HepG2 (cell line): ENCODE results near the gene ATP10D. TPM values are rescaled to one million over a fixed set of nuclear protein-coding genes. Genes with fewer than 3 reads are reported as not detected.

Experiments
- ATAC-seq: fragments of 200-7000 bp; cut with Tn5 transposase; 3 replicates; pipeline ENCODE4 v1.9.1; 2020; ENCODE audit warnings: mild to moderate bottlenecking, moderate library complexity
- BruUV-seq: library from RNA; stranded (reverse); fragments of 400-500 nt; replicated peaks from 2 replicates; lab custom pipeline; 2021; lab: Mats Ljungman, UMichigan
- CTCF ChIA-PET: fragments of 300-600 bp; formaldehyde crosslinking; extraction: SDS; loops from one replicate; lab custom pipeline; 2021; ENCODE audit warnings: low total read pairs, inconsistent platforms, low intra/inter-chr PET ratio; lab: Yijun Ruan, JAX
- POLR2A ChIA-PET: fragments of 350-600 bp; sonication (Branson Sonifier 250); formaldehyde crosslinking; loops from one replicate; lab custom pipeline; 2020; ENCODE audit warnings: antibody characterized with exemption, inconsistent platforms; lab: Yijun Ruan, JAX
- DNase-seq: peaks from one replicate; pipeline ENCODE4 v3.0.0-alpha.2; 2015; ENCODE audit warnings: low spot score
- FAIRE-seq: peaks from 3 replicates; lab custom pipeline; 2011; peaks lifted over from hg19 to GRCh38; lab: Jason Lieb, UNC
- H2AFZ ChIP-seq: one replicate; pipeline ENCODE4 v1.6.1; 2011; ENCODE audit warnings: low read length, inconsistent platforms
- H3K27ac ChIP-seq: fragments of 300-600 bp; 3 replicates; pipeline ENCODE4 v1.8.0; 2011; ENCODE audit warnings: mixed run types, mild to moderate bottlenecking, mixed read lengths, low read length, inconsistent platforms; ENCODE audit not compliant: insufficient read depth; ENCODE audit errors: extremely low read length
- H3K27me3 ChIP-seq, 2 experiments: fragments of 200-600 bp in 1 of 2; 2 replicates in 1 of 2; 3 replicates in 1 of 2; pipeline versions ENCODE4 v1.6.0 to v1.8.0; 2011; ENCODE audit warnings: low read length in 2 of 2, mild to moderate bottlenecking in 2 of 2, moderate library complexity in 2 of 2, inconsistent platforms in 1 of 2; ENCODE audit not compliant: insufficient read depth in 2 of 2, control insufficient read depth in 1 of 2
- H3K36me3 ChIP-seq, 2 experiments: fragments of 200-600 bp in 1 of 2; replicated peaks in 1 of 2; 2 replicates in 1 of 2; 3 replicates in 1 of 2; pipeline versions ENCODE4 v1.5.1 to v1.8.0; 2011; ENCODE audit warnings: low read length in 2 of 2, inconsistent platforms in 1 of 2; ENCODE audit not compliant: insufficient read depth in 2 of 2, control insufficient read depth in 1 of 2
- H3K4me1 ChIP-seq: 2 replicates; pipeline ENCODE4 v1.5.1; 2012; ENCODE audit warnings: low read length, inconsistent platforms; ENCODE audit not compliant: insufficient read depth
- H3K4me2 ChIP-seq: 2 replicates; pipeline ENCODE4 v1.6.0; 2011; ENCODE audit warnings: low read depth, low read length, inconsistent platforms
- H3K4me3 ChIP-seq, 3 experiments: fragments of 200-600 bp in 1 of 3; sonication (generic), shearing (Covaris generic) in 1 of 3; replicated peaks in 1 of 3; 2 replicates each; pipeline ENCODE4 v1.5.1; 2011 to 2016; ENCODE audit warnings: low read length in 3 of 3, inconsistent platforms in 2 of 3, low read depth in 2 of 3, mild to moderate bottlenecking in 2 of 3, control low read depth in 1 of 3, mixed read lengths in 1 of 3; ENCODE audit not compliant: insufficient read depth in 1 of 3
- H3K79me2 ChIP-seq: one replicate; pipeline ENCODE4 v1.6.1; 2011; ENCODE audit warnings: low read length, inconsistent platforms; ENCODE audit not compliant: insufficient read depth
- H3K9ac ChIP-seq: 2 replicates; pipeline ENCODE4 v1.6.0; 2011; ENCODE audit warnings: mild to moderate bottlenecking, low read depth, low read length, inconsistent platforms; ENCODE audit not compliant: insufficient read depth
- H3K9me3 ChIP-seq: 2 replicates; pipeline ENCODE4 v1.5.1; 2012; ENCODE audit warnings: mild to moderate bottlenecking, low read length
- H4K20me1 ChIP-seq: 2 replicates; pipeline ENCODE4 v1.6.0; 2011; ENCODE audit warnings: inconsistent platforms, mild to moderate bottlenecking, low read length, moderate library complexity; ENCODE audit not compliant: insufficient read depth
- AHR ChIP-seq: IDR thresholded peaks from 2 replicates; pipeline ENCODE4 v1.6.1; 2018; ENCODE audit warnings: missing genetic modification reagents, missing compliant biosample characterization
- EZH2 ChIP-seq: conservative IDR thresholded peaks from 2 replicates; pipeline ENCODE4 v1.6.1; 2012; ENCODE audit warnings: mild to moderate bottlenecking, low read depth, low read length, moderate library complexity
- FLYWCH1 ChIP-seq: sonication (generic); formaldehyde crosslinking; IDR thresholded peaks from 2 replicates; pipeline ENCODE4 v1.8.1; 2023; ENCODE audit warnings: mild to moderate bottlenecking, missing genetic modification reagents
- MAFK ChIP-seq, 2 experiments: IDR thresholded peaks in 1 of 2; conservative IDR thresholded peaks in 1 of 2; 2 replicates each; pipeline ENCODE4 v1.6.1; 2011; ENCODE audit warnings: improper control_type of control experiment in 2 of 2, low read length in 2 of 2
- PLRG1 ChIP-seq: fragments of 450-650 bp; conservative IDR thresholded peaks from 2 replicates; pipeline ENCODE4 v1.6.1; 2016
- SIN3A ChIP-seq: IDR thresholded peaks from 2 replicates; pipeline ENCODE4 v1.6.1; 2011; ENCODE audit warnings: low read depth, mild to moderate bottlenecking, control low read depth, low read length, borderline replicate concordance
- SIX1 ChIP-seq: sonication (generic); formaldehyde crosslinking; IDR thresholded peaks from 2 replicates; pipeline ENCODE4 v1.4.0; 2020; ENCODE audit warnings: missing genetic modification reagents, borderline replicate concordance
- SMAD1 ChIP-seq: sonication (generic); formaldehyde crosslinking; IDR thresholded peaks from 2 replicates; pipeline ENCODE4 v1.4.0; 2020; ENCODE audit warnings: missing genetic modification reagents, low read depth, mild to moderate bottlenecking, borderline replicate concordance
- ZNF468 ChIP-seq: sonication (generic); formaldehyde crosslinking; IDR thresholded peaks from 2 replicates; pipeline ENCODE4 v1.8.0; 2022; ENCODE audit warnings: mild to moderate bottlenecking, moderate library complexity, missing genetic modification reagents
- ZNF672 ChIP-seq: sonication (generic); formaldehyde crosslinking; IDR thresholded peaks from 2 replicates; pipeline ENCODE4 v1.8.1; 2022; ENCODE audit warnings: missing genetic modification reagents
- ZNF749 ChIP-seq: sonication (generic); formaldehyde crosslinking; IDR thresholded peaks from 2 replicates; pipeline ENCODE4 v1.8.0; 2022; ENCODE audit warnings: mild to moderate bottlenecking, missing genetic modification reagents, moderate library complexity, borderline replicate concordance
- ZSCAN31 ChIP-seq: sonication (generic); formaldehyde crosslinking; IDR thresholded peaks from 2 replicates; pipeline ENCODE4 v1.5.0; 2020; ENCODE audit warnings: low read depth, mild to moderate bottlenecking, missing genetic modification reagents
- WGBS: methylation state at CpG from one replicate; pipeline ENCODE4 v1.1.6; 2017; ENCODE audit warnings: low lambda C conversion rate; 5-methylcytosine and 5-hydroxymethylcytosine counted together
- in situ Hi-C: cut with HindIII; loops from 2 replicates; pipeline ENCODE4 v1.10.0; 2017; ENCODE audit warnings: low pct_unique_long_range_greater_than_20kb; ENCODE audit not compliant: extremely low pct_ligation_motif_present
- intact Hi-C: fragments of 100-400 bp; cut with micrococcal nuclease; formaldehyde crosslinking; loops from one replicate; pipeline ENCODE4 v1.10.0; 2022; ENCODE audit not compliant: unreplicated experiment
- polyA plus RNA-seq, 8 experiments: library from polyadenylated mRNA; depleted of rRNA in 3 of 8; stranded (reverse) in 7 of 8; unstranded in 1 of 8; fragments of >200 nt; fragmentation: Illumina TruSeq in 4 of 8; extraction: Trizol in 4 of 8; gene quantifications; 2 replicates each; pipeline versions ENCODE4 v1.2.1 to v1.2.3, GENCODE V29; 2011 to 2016; ENCODE audit warnings: low read depth in 4 of 8, missing spikeins in 1 of 8, mixed read lengths in 1 of 8; ENCODE audit not compliant: insufficient read depth in 1 of 8
- total RNA-seq, 5 experiments: library from RNA; depleted of rRNA; stranded (reverse); fragments of >200 nt; fragmentation: Illumina TruSeq; extraction: Trizol; gene quantifications; 2 replicates each; pipeline ENCODE4 v1.2.3, GENCODE V29; 2016; ENCODE audit warnings: low read depth in 1 of 5
- TF ChIP-seq, protein P1 (sequence below): sonication (generic); formaldehyde crosslinking; IDR thresholded peaks from 2 replicates; pipeline ENCODE4 v1.4.0; 2020; ENCODE audit warnings: missing genetic modification reagents
- TF ChIP-seq, protein P2 (sequence below): sonication (generic); formaldehyde crosslinking; IDR thresholded peaks from 2 replicates; pipeline ENCODE4 v1.5.0; 2020; ENCODE audit warnings: missing genetic modification reagents
- TF ChIP-seq, protein P3 (sequence below): sonication (generic); formaldehyde crosslinking; IDR thresholded peaks from 2 replicates; pipeline ENCODE4 v1.4.0; 2020; ENCODE audit warnings: missing genetic modification reagents
- TF ChIP-seq, protein P4 (sequence below): IDR thresholded peaks from 2 replicates; pipeline ENCODE4 v1.6.1; 2016; ENCODE audit warnings: missing genetic modification reagents, missing compliant biosample characterization

Gene ATP10D
- total and polyA plus RNA-seq, 2 of the 13 experiments (the other 11 are each of a cell fraction or from before 2014, with no cell fraction given), result 2.2 to 9.8 TPM

GRCh38 chr4:47550899-47551548, 65.9 kb downstream of the ATP10D start:
- in situ Hi-C loops (no loop called here), intact Hi-C loops (no loop called here)
- Histone ChIP-seq H3K9ac (no peak overlapping the region), H3K79me2 (no peaks in the 10 kb centered on the region), H3K4me3 (no peak overlapping the region), H3K4me1 (no peaks in the 10 kb centered on the region), H2AFZ (no peak overlapping the region), H3K27me3 (no peaks in the 10 kb centered on the region), H3K27ac (no peak overlapping the region), H3K36me3 (no peaks in the 10 kb centered on the region), H3K9me3 (no peaks in the 10 kb centered on the region), H3K4me2 (no peak overlapping the region), H4K20me1 (no peaks in the 10 kb centered on the region)
- 67% methylated on average over 7 of the region's 7 CpGs for WGBS
- ChIA-PET POLR2A (no interaction called here), CTCF (no interaction called here)
- TF ChIP-seq SMAD1 (CRISPR knock-in tag) (no peak), ZSCAN31 (no peak), ZNF468 (no peak), MAFK (conservative IDR thresholded peaks at IDR 0.05 in 1 of 2, IDR thresholded peaks at IDR 0.05 in 1 of 2; ENCODE audit: low read length in 2 of 2) (0 out of 4 replicates have a peak, but pooled peaks of 1 of the 2 experiments have one; percentile 13), FLYWCH1 (CRISPR knock-in tag) (no peak), PLRG1 (no peak)
- TF ChIP-seq, protein P1, sequence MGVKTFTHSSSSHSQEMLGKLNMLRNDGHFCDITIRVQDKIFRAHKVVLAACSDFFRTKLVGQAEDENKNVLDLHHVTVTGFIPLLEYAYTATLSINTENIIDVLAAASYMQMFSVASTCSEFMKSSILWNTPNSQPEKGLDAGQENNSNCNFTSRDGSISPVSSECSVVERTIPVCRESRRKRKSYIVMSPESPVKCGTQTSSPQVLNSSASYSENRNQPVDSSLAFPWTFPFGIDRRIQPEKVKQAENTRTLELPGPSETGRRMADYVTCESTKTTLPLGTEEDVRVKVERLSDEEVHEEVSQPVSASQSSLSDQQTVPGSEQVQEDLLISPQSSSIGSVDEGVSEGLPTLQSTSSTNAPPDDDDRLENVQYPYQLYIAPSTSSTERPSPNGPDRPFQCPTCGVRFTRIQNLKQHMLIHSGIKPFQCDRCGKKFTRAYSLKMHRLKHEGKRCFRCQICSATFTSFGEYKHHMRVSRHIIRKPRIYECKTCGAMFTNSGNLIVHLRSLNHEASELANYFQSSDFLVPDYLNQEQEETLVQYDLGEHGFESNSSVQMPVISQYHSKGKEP, result no peak
- ATAC-seq (no peak), FAIRE-seq (no peak), DNase-seq (no peak)
- BruUV-seq, result no TSS peak

GRCh38 chr4:47551682-47552081, 66.6 kb downstream of the ATP10D start:
- intact Hi-C loops (no loop called here), in situ Hi-C loops (no loop called here)
- ChIA-PET POLR2A (no interaction called here), CTCF (no interaction called here)
- Histone ChIP-seq H2AFZ (no peak overlapping the region), H4K20me1 (no peaks in the 10 kb centered on the region), H3K27me3 (no peaks in the 10 kb centered on the region), H3K36me3 (no peaks in the 10 kb centered on the region), H3K4me3 (no peak overlapping the region), H3K79me2 (no peaks in the 10 kb centered on the region), H3K4me1 (no peaks in the 10 kb centered on the region), H3K4me2 (no peak overlapping the region), H3K27ac (no peak overlapping the region), H3K9me3 (no peaks in the 10 kb centered on the region), H3K9ac (no peak overlapping the region)
- no TSS peak for BruUV-seq
- DNase-seq, result no peak
- ATAC-seq, result no peak
- no peak for FAIRE-seq
- TF ChIP-seq ZNF672 (CRISPR knock-in tag) (no peak), SIX1 (CRISPR knock-in tag) (no peak), ZNF749 (CRISPR knock-in tag) (no peak), SIN3A (no peak), EZH2 (no peak), AHR (no peak)
- TF ChIP-seq, protein P2, sequence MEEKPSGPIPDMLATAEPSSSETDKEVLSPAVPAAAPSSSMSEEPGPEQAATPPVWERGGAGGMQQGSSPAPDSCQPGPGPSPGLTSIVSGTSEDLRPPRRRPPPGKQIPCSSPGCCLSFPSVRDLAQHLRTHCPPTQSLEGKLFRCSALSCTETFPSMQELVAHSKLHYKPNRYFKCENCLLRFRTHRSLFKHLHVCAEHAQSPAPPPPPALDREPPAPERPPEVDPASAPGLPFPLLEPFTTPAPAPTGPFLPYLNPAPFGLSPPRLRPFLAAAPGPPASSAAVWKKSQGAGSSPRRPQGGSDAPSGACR (CRISPR knock-in tag), result no peak
- TF ChIP-seq, protein P3, sequence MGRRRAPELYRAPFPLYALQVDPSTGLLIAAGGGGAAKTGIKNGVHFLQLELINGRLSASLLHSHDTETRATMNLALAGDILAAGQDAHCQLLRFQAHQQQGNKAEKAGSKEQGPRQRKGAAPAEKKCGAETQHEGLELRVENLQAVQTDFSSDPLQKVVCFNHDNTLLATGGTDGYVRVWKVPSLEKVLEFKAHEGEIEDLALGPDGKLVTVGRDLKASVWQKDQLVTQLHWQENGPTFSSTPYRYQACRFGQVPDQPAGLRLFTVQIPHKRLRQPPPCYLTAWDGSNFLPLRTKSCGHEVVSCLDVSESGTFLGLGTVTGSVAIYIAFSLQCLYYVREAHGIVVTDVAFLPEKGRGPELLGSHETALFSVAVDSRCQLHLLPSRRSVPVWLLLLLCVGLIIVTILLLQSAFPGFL (CRISPR knock-in tag), result no peak
- TF ChIP-seq, protein P4, sequence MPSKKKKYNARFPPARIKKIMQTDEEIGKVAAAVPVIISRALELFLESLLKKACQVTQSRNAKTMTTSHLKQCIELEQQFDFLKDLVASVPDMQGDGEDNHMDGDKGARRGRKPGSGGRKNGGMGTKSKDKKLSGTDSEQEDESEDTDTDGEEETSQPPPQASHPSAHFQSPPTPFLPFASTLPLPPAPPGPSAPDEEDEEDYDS (CRISPR knock-in tag), result no peak
